Osteoblast (primary cell): Measurements from ENCODE around the gene PEMT. TPM values are rescaled to one million over a fixed set of nuclear protein-coding genes. Genes with fewer than 3 reads are reported as not detected.
"Not testable (repeated sequence)": the region's sequence is repeated elsewhere in the genome, so short reads cannot be mapped to it uniquely, and the experiment has no call there.

ENCODE experiments used
- DNase-seq: peaks from one replicate; pipeline ENCODE4 v3.0.0; 2011; ENCODE audit warnings: low spot score, mixed read lengths; ENCODE audit not compliant: insufficient read length; ENCODE audit errors: missing footprints
- H2AFZ ChIP-seq: 2 replicates; pipeline ENCODE4 v1.6.0; 2011; ENCODE audit warnings: mild to moderate bottlenecking, low read length
- H3K27ac ChIP-seq: 2 replicates; pipeline ENCODE4 v1.5.1; 2011; ENCODE audit warnings: mild to moderate bottlenecking, low read depth, low read length, moderate library complexity
- H3K27me3 ChIP-seq: 2 replicates; pipeline ENCODE4 v1.6.0; 2012; ENCODE audit warnings: mild to moderate bottlenecking, control low read depth, inconsistent platforms, low read length, moderate library complexity; ENCODE audit not compliant: insufficient read depth
- H3K36me3 ChIP-seq: 2 replicates; pipeline ENCODE4 v1.5.1; 2011; ENCODE audit warnings: mild to moderate bottlenecking, low read length, control low read depth, moderate library complexity; ENCODE audit not compliant: insufficient read depth
- H3K4me1 ChIP-seq: 2 replicates; pipeline ENCODE4 v1.5.1; 2011; ENCODE audit warnings: mild to moderate bottlenecking, low read length, control low read depth, moderate library complexity; ENCODE audit not compliant: insufficient read depth
- H3K4me2 ChIP-seq: 2 replicates; pipeline ENCODE4 v1.6.0; 2011; ENCODE audit warnings: mild to moderate bottlenecking, low read length; ENCODE audit not compliant: insufficient read depth
- H3K4me3 ChIP-seq: fragments of 200-600 bp; sonication (generic); 3 replicates; pipeline ENCODE4 v1.5.1; 2012; ENCODE audit warnings: mild to moderate bottlenecking, low read length, inconsistent platforms; ENCODE audit not compliant: insufficient read depth
- H3K79me2 ChIP-seq: 2 replicates; pipeline ENCODE4 v1.6.0; 2012; ENCODE audit warnings: mild to moderate bottlenecking, low read length, control low read depth, inconsistent platforms; ENCODE audit not compliant: insufficient read depth
- H3K9me3 ChIP-seq: 2 replicates; pipeline ENCODE4 v1.5.1; 2011; ENCODE audit warnings: low read depth, low read length, control low read depth
- H4K20me1 ChIP-seq: 2 replicates; pipeline ENCODE4 v1.6.0; 2012; ENCODE audit warnings: mild to moderate bottlenecking, low read length, control low read depth; ENCODE audit not compliant: insufficient read depth
- CTCF ChIP-seq: IDR thresholded peaks from 2 replicates; pipeline ENCODE4 v1.5.1; 2011; ENCODE audit warnings: mild to moderate bottlenecking, low read depth, low read length, moderate library complexity; ENCODE audit errors: extremely low read depth
- total RNA-seq: library from RNA; depleted of rRNA; stranded (reverse); fragments of >200 nt; gene quantifications from 2 replicates; pipeline ENCODE4 v1.2.3, GENCODE V29; 2012

The PEMT gene
- total RNA-seq, 1 donor, result 26.4 TPM

- H4K20me1 ChIP-seq, result no peaks in the 10 kb centered on the region
- H3K79me2 ChIP-seq, result no peaks in the 10 kb centered on the region
- no peak for DNase-seq
These were observed 125.0 kb downstream of the PEMT start for GRCh38 chr17:17466511-17466910.

GRCh38 chr17:17465878-17466277 lies 125.6 kb downstream of the PEMT start:
- H3K4me3 ChIP-seq, H3K36me3 ChIP-seq, H3K4me1 ChIP-seq, H4K20me1 ChIP-seq, H3K27ac ChIP-seq, DNase-seq, H3K9me3 ChIP-seq, H2AFZ ChIP-seq, H3K79me2 ChIP-seq, H3K4me2 ChIP-seq: not testable (repeated sequence)
- H3K27me3 ChIP-seq, result peaks cover 36% of the 10 kb centered on the region

More at GRCh38 chr17:17466511-17466910, 125.0 kb downstream of the PEMT start:
- peaks cover 4% of the 10 kb centered on the region for H3K4me1 ChIP-seq
- no peak for TF ChIP-seq CTCF
- no peak overlapping the region for H2AFZ ChIP-seq
- peaks cover 43% of the 10 kb centered on the region for H3K27me3 ChIP-seq
- H3K4me2 ChIP-seq, result no peak overlapping the region
- no peaks in the 10 kb centered on the region for H3K36me3 ChIP-seq
- H3K4me3 ChIP-seq, result no peak overlapping the region
- H3K27ac ChIP-seq, result no peak overlapping the region
- no peaks in the 10 kb centered on the region for H3K9me3 ChIP-seq

GRCh38 chr17:17463821-17464220 lies 127.7 kb downstream of the PEMT start:
- Histone ChIP-seq H3K4me1 (peaks cover 4% of the 10 kb centered on the region), H2AFZ (no peak overlapping the region), H3K36me3 (no peaks in the 10 kb centered on the region), H3K79me2 (no peaks in the 10 kb centered on the region), H3K27ac (no peak overlapping the region), H3K9me3 (peaks cover 2% of the 10 kb centered on the region), H4K20me1 (no peaks in the 10 kb centered on the region), H3K4me2 (no peak overlapping the region), H3K27me3 (peaks cover 27% of the 10 kb centered on the region), H3K4me3 (no peak overlapping the region)
- DNase-seq, result no peak
- TF ChIP-seq CTCF, result no peak

- no peaks in the 10 kb centered on the region for H3K79me2 ChIP-seq
- no peak overlapping the region for H3K4me3 ChIP-seq
- no peaks in the 10 kb centered on the region for H4K20me1 ChIP-seq
- H3K36me3 ChIP-seq, result no peaks in the 10 kb centered on the region
- H3K27ac ChIP-seq, result no peak overlapping the region
- H3K27me3 ChIP-seq, result peaks cover 25% of the 10 kb centered on the region
- peaks cover 2% of the 10 kb centered on the region for H3K9me3 ChIP-seq
- TF ChIP-seq CTCF, result no peak
- DNase-seq, result no peak
- H3K4me2 ChIP-seq, result no peak overlapping the region
- no peak overlapping the region for H2AFZ ChIP-seq
- peaks cover 4% of the 10 kb centered on the region for H3K4me1 ChIP-seq
These were observed 129.3 kb downstream of the PEMT start for GRCh38 chr17:17462048-17462824.
